RWPE2 (cell line): Measurements from ENCODE around the gene OR2V1.

Experiments used
- ATAC-seq: fragments of 200-7000 bp; cut with Tn5 transposase; 3 replicates; pipeline ENCODE4 v1.9.1; 2021; ENCODE audit warnings: low read depth
- DNase-seq: peaks from one replicate; pipeline ENCODE4 v3.0.0-alpha.2; 2020; ENCODE audit warnings: low spot score
- H3K27ac ChIP-seq: fragments of 450-650 bp; 2 replicates; pipeline ENCODE4 v1.5.1; 2017; ENCODE audit warnings: mild to moderate bottlenecking; ENCODE audit not compliant: poor library complexity, severe bottlenecking
- H3K27me3 ChIP-seq: fragments of 250-450 bp; sonication (Bioruptor Pico); 2 replicates; pipeline ENCODE4 v1.5.1; 2021; ENCODE audit warnings: mild to moderate bottlenecking, moderate library complexity; ENCODE audit not compliant: insufficient read depth, poor library complexity, severe bottlenecking
- H3K36me3 ChIP-seq: fragments of 250-450 bp; sonication (Bioruptor Pico); 2 replicates; pipeline ENCODE4 v1.5.1; 2020; ENCODE audit warnings: low read depth, mild to moderate bottlenecking, moderate library complexity
- H3K4me1 ChIP-seq: fragments of 250-450 bp; sonication (Bioruptor Pico); 2 replicates; pipeline ENCODE4 v1.5.1; 2021; ENCODE audit warnings: mild to moderate bottlenecking, moderate library complexity; ENCODE audit not compliant: insufficient read depth, poor library complexity, severe bottlenecking
- H3K4me3 ChIP-seq: fragments of 250-450 bp; sonication (Bioruptor Pico); 2 replicates; pipeline ENCODE4 v1.5.1; 2021; ENCODE audit warnings: mild to moderate bottlenecking, moderate library complexity; ENCODE audit not compliant: severe bottlenecking
- H3K9me3 ChIP-seq: fragments of 250-450 bp; sonication (Bioruptor Pico); 2 replicates; pipeline ENCODE4 v1.5.1; 2021; ENCODE audit warnings: mild to moderate bottlenecking, moderate library complexity; ENCODE audit not compliant: severe bottlenecking
- TF ChIP-seq, protein P1 (sequence below): fragments of 450-650 bp; IDR thresholded peaks from one replicate; pipeline ENCODE4 v1.5.1; 2017; ENCODE audit warnings: mild to moderate bottlenecking, moderate library complexity; ENCODE audit not compliant: poor library complexity, severe bottlenecking

The OR2V1 gene

DNA sequence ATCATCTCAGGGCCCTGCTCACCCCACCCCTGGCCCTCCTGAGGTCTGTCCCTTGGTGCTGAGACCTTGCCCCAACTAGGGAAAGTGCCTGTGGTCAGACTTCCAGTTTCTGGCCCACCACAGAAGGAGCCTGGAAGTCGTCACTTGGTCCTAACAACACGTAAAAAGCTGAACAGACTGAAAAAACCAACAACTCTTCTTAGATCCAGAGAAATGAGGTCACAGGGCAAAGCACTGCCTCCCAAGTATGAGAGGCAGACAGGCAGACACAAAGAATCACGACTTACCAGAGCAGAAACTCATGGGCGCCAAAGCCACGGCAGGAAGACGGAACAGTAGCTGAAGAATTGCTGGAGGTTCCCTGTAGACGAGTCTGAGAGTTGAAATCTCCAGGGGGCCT, 38.5 kb downstream of the OR2V1 start:
- TF ChIP-seq, protein P1, sequence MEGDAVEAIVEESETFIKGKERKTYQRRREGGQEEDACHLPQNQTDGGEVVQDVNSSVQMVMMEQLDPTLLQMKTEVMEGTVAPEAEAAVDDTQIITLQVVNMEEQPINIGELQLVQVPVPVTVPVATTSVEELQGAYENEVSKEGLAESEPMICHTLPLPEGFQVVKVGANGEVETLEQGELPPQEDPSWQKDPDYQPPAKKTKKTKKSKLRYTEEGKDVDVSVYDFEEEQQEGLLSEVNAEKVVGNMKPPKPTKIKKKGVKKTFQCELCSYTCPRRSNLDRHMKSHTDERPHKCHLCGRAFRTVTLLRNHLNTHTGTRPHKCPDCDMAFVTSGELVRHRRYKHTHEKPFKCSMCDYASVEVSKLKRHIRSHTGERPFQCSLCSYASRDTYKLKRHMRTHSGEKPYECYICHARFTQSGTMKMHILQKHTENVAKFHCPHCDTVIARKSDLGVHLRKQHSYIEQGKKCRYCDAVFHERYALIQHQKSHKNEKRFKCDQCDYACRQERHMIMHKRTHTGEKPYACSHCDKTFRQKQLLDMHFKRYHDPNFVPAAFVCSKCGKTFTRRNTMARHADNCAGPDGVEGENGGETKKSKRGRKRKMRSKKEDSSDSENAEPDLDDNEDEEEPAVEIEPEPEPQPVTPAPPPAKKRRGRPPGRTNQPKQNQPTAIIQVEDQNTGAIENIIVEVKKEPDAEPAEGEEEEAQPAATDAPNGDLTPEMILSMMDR: no peak
- Histone ChIP-seq H3K27ac (no peak overlapping the region), H3K27me3 (no peaks in the 10 kb centered on the region), H3K4me3 (no peak overlapping the region), H3K9me3 (no peaks in the 10 kb centered on the region), H3K36me3 (no peaks in the 10 kb centered on the region), H3K4me1 (no peaks in the 10 kb centered on the region)
- no peak for DNase-seq
- ATAC-seq: no peak

DNA sequence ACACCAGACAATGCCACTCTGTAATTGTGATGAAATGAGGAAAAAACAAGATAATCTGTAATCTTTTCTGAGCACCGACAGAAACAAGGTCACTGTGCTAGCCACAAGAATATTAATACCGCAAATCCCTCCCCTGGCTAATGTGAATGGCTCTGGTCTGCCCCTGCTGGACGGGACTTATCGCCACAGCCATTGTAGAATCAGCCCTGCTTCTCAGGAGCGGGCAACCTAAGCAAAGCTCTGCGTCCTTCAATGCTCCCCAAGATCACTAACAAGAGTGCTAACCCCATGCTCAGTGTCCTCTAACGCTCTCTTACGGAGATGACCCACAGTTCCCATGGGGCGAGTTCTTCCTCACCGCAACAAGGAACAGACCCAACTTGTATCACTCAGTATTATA, 42.7 kb downstream of the OR2V1 start:
- Histone ChIP-seq H3K36me3 (no peaks in the 10 kb centered on the region), H3K27me3 (peaks cover 12% of the 10 kb centered on the region), H3K9me3 (no peaks in the 10 kb centered on the region), H3K4me3 (no peak overlapping the region), H3K27ac (no peak overlapping the region), H3K4me1 (no peaks in the 10 kb centered on the region)
- TF ChIP-seq, protein P1: peak; percentile 57
- ATAC-seq (peak; percentile 74), DNase-seq (no peak)

DNA sequence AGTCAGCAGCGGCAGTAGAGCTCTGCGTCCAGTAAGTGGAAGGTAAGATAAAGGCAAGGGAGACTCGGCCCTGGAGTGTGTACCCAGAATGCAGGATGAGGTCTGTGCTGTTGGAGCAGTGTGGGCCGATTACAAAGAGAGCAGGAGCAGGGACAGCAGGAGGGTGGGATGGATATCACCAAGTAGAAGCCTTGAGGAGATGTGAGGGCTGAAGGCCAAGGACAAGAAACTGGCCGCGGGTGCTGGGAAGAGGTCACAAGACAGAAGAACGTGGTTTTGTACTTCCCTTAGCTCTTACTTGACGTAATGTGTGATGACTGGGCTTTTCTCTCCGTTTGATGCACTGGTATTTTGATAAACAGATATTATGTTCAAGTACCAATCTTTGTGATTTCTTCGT, 43.7 kb downstream of the OR2V1 start:
- Histone ChIP-seq H3K4me3 (no peak overlapping the region), H3K9me3 (no peaks in the 10 kb centered on the region), H3K27me3 (peaks cover 20% of the 10 kb centered on the region), H3K4me1 (no peaks in the 10 kb centered on the region), H3K36me3 (no peaks in the 10 kb centered on the region), H3K27ac (no peak overlapping the region)
- TF ChIP-seq, protein P1: no peak
- ATAC-seq (no peak), DNase-seq (no peak)

DNA sequence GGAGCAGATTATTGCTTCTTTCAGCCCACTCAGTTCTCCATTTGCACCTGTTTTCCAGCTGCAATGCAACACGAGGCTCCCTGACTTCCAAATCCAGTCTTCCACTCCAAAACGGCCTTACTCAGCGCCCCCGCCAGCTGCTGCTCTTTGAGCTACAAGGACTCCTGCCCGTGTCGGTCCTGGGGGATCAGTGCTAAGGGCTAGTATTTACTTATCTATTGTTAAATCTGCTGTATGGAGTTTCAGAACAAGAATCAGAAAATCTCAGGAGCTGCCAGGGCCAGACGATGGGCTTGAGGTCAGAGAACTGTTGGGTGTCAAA, 44.1 kb downstream of the OR2V1 start:
- TF ChIP-seq, protein P1: no peak
- H3K36me3 ChIP-seq: no peaks in the 10 kb centered on the region
- no peaks in the 10 kb centered on the region for H3K4me1 ChIP-seq
- H3K27ac ChIP-seq: no peak overlapping the region
- DNase-seq: no peak
- no peaks in the 10 kb centered on the region for H3K9me3 ChIP-seq
- peaks cover 25% of the 10 kb centered on the region for H3K27me3 ChIP-seq
- ATAC-seq: no peak
- H3K4me3 ChIP-seq: no peak overlapping the region

DNA sequence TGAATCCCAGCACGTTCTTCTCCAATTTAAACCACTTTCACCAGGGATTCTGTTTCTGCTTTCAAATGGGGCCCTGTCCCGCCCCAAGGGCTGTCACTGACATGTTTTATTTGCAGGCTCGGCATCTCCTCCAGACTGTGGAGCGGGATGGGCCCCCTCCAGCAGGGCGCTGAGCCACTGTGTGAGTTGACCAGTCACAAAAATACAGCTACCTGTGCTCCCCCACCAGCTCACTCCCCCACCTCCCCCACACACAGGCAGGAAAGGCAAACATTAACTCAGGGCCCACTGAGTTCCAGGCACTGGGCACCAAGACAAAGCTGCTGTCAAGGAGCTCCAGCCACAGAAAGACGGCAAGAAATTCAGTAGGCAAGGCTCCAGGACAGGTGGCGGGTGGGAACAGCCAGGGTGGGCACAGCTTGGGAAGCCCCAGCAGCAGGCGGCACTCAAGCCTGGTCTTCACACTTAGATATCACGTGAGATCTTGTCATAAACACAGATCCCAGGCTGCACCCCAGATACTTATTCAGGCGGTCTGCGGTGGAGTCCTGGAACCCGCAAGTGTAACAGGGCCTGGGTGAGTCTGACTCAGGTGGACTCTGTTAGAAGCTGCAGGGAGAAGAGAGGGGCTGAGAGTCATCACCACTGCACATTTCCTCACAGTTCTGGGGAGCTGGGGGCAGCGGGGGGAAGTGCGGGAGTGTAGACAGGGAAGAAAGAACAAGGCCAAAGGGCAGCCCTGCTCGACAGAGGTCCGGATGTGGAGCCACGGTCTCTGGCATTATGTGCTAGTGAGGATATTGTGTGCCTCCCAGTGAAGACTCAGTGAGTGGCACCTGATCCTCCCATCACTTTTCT, 44.7 kb downstream of the OR2V1 start:
- TF ChIP-seq, protein P1: no peak
- H3K27me3 ChIP-seq: peaks cover 25% of the 10 kb centered on the region
- ATAC-seq (no peak), DNase-seq (no peak)
- H3K27ac ChIP-seq: no peak overlapping the region
- no peaks in the 10 kb centered on the region for H3K9me3 ChIP-seq
- no peaks in the 10 kb centered on the region for H3K4me1 ChIP-seq
- H3K36me3 ChIP-seq: no peaks in the 10 kb centered on the region
- H3K4me3 ChIP-seq: no peak overlapping the region
